ENCODE results near the gene OLFML3. TPM values are rescaled to one million over a fixed set of nuclear protein-coding genes. Genes with fewer than 3 reads are reported as not detected.
A peak's percentile ranks its signal among the peaks of the same experiment; 100 is the strongest.
"Not testable (repeated sequence)": the region's sequence is repeated elsewhere in the genome, so short reads cannot be mapped to it uniquely, and the experiment has no call there.

The OLFML3 gene
- total RNA-seq, 5 donors from 2014 or later (not counting 1 experiment from before 2014, with no cell fraction given), result 0.23 to 1.2 (median 0.63) TPM

GRCh38 chr1:114003431-114003830, 24.2 kb downstream of the OLFML3 start:
- H3K27ac ChIP-seq (ENCODE audit: low read length), result no peak overlapping the region
- Mint-ChIP-seq H3K9me3 (no peaks in the 10 kb centered on the region), H3K27ac (no peak overlapping the region)

GRCh38 chr1:114006825-114007224, 27.6 kb downstream of the OLFML3 start:
- not testable (repeated sequence) for H3K9me3 ChIP-seq; H3K9me3 Mint-ChIP-seq; H3K4me1 ChIP-seq (ENCODE audit: control insufficient read depth in 1 of 2, extremely low read depth in 1 of 2, insufficient read depth in 2 of 2, low read length in 2 of 2); H3K27ac Mint-ChIP-seq; H3K36me3 ChIP-seq (ENCODE audit: control insufficient read depth in 2 of 2, extremely low read depth in 1 of 2, insufficient read depth in 1 of 2, low read length in 1 of 2); H3K4me3 ChIP-seq (ENCODE audit: control insufficient read depth in 1 of 2, extremely low read depth in 1 of 2, low read length in 1 of 2); DNase-seq; H3K4me1 Mint-ChIP-seq; H3K27me3 Mint-ChIP-seq; H3K36me3 Mint-ChIP-seq; H3K27ac ChIP-seq (ENCODE audit: low read length); H3K4me3 Mint-ChIP-seq; ATAC-seq (replicated peaks in 1 of 4)
- H3K27me3 ChIP-seq (replicated peaks in 1 of 2; ENCODE audit: control insufficient read depth in 2 of 2, extremely low read depth in 1 of 2, insufficient read depth in 2 of 2, low read length in 1 of 2), result peaks cover 0 to 14% of the 10 kb centered on the region in 2 experiments
- no CpG with 5 or more reads among the region's 4 CpGs for WGBS (ENCODE audit: insufficient coverage)
- ChIA-PET POLR2A (interaction anchor here in 1 of 2 donors (0.5 to 0.7 kb wide), 2 partner anchors 453 to 516 kb away, joined by 6 to 10 read pairs; no protein-coding TSS in a partner anchor), CTCF (interaction anchor here in 1 of 2 donors (0.7 kb wide), 1 partner anchor 417 kb away, joined by 10 read pairs; no protein-coding TSS in a partner anchor)

More at GRCh38 chr1:114003431-114003830, 24.2 kb downstream of the OLFML3 start:
- Histone ChIP-seq H3K27me3 (replicated peaks in 1 of 2; ENCODE audit: control insufficient read depth in 2 of 2, extremely low read depth in 1 of 2, insufficient read depth in 2 of 2, low read length in 1 of 2) (peaks cover 0 to 19% of the 10 kb centered on the region in 2 experiments), H3K4me1 (ENCODE audit: control insufficient read depth in 1 of 2, extremely low read depth in 1 of 2, insufficient read depth in 2 of 2, low read length in 2 of 2) (no peaks in the 10 kb centered on the region), H3K4me3 (ENCODE audit: control insufficient read depth in 1 of 2, extremely low read depth in 1 of 2, low read length in 1 of 2) (no peak overlapping the region), H3K9me3 (no peaks in the 10 kb centered on the region), H3K36me3 (ENCODE audit: control insufficient read depth in 2 of 2, extremely low read depth in 1 of 2, insufficient read depth in 1 of 2, low read length in 1 of 2) (no peaks in the 10 kb centered on the region)
- Mint-ChIP-seq H3K36me3 (no peaks in the 10 kb centered on the region), H3K4me1 (peaks cover 0 to 2% (median 2%) of the 10 kb centered on the region in 3 donors), H3K27me3 (peaks cover 5 to 8% of the 10 kb centered on the region in 2 donors), H3K4me3 (no peak overlapping the region)
- CTCF ChIA-PET, result no interaction called here
- DNase-seq, result no peak
- POLR2A ChIA-PET, result no interaction called here
- WGBS (ENCODE audit: insufficient coverage), result 58% methylated on average over 4 of the region's 5 CpGs
- ATAC-seq (replicated peaks in 1 of 4), result no peak

GRCh38 chr1:114008480-114008941, 29.2 kb downstream of the OLFML3 start:
- Histone ChIP-seq H3K9me3 (no peaks in the 10 kb centered on the region), H3K4me1 (ENCODE audit: control insufficient read depth in 1 of 2, extremely low read depth in 1 of 2, insufficient read depth in 2 of 2, low read length in 2 of 2) (no peaks in the 10 kb centered on the region), H3K4me3 (ENCODE audit: control insufficient read depth in 1 of 2, extremely low read depth in 1 of 2, low read length in 1 of 2) (no peak overlapping the region), H3K36me3 (ENCODE audit: control insufficient read depth in 2 of 2, extremely low read depth in 1 of 2, insufficient read depth in 1 of 2, low read length in 1 of 2) (no peaks in the 10 kb centered on the region), H3K27me3 (replicated peaks in 1 of 2; ENCODE audit: control insufficient read depth in 2 of 2, extremely low read depth in 1 of 2, insufficient read depth in 2 of 2, low read length in 1 of 2) (peaks cover 0 to 5% of the 10 kb centered on the region in 2 experiments), H3K27ac (ENCODE audit: low read length) (no peak overlapping the region)
- Mint-ChIP-seq H3K27ac (no peak overlapping the region), H3K4me1 (no peaks in the 10 kb centered on the region), H3K4me3 (no peak overlapping the region), H3K36me3 (no peaks in the 10 kb centered on the region), H3K27me3 (peaks cover 7 to 8% of the 10 kb centered on the region in 2 donors), H3K9me3 (no peaks in the 10 kb centered on the region)
- ChIA-PET CTCF (no interaction called here), POLR2A (no interaction called here)
- ATAC-seq (replicated peaks in 1 of 4), result no peak
- no CpG with 5 or more reads among the region's 2 CpGs for WGBS (ENCODE audit: insufficient coverage)
- no peak for DNase-seq

GRCh38 chr1:114008993-114009392, 29.7 kb downstream of the OLFML3 start:
- POLR2A ChIA-PET, result no interaction called here
- no peak overlapping the region for H3K27ac ChIP-seq (ENCODE audit: low read length)
- H3K9me3 ChIP-seq, result no peaks in the 10 kb centered on the region
- H3K4me3 Mint-ChIP-seq, result no peak overlapping the region
- H3K9me3 Mint-ChIP-seq, result no peaks in the 10 kb centered on the region
- H3K36me3 ChIP-seq (ENCODE audit: control insufficient read depth in 2 of 2, extremely low read depth in 1 of 2, insufficient read depth in 1 of 2, low read length in 1 of 2), result no peaks in the 10 kb centered on the region
- CTCF ChIA-PET, result no interaction called here
- ATAC-seq (replicated peaks in 1 of 4) (no peak), DNase-seq (no peak)
- no peak overlapping the region for H3K27ac Mint-ChIP-seq
- no peaks in the 10 kb centered on the region for H3K4me1 ChIP-seq (ENCODE audit: control insufficient read depth in 1 of 2, extremely low read depth in 1 of 2, insufficient read depth in 2 of 2, low read length in 2 of 2)
- no peaks in the 10 kb centered on the region for H3K36me3 Mint-ChIP-seq
- H3K4me1 Mint-ChIP-seq, result no peaks in the 10 kb centered on the region
- H3K27me3 ChIP-seq (replicated peaks in 1 of 2; ENCODE audit: control insufficient read depth in 2 of 2, extremely low read depth in 1 of 2, insufficient read depth in 2 of 2, low read length in 1 of 2), result peaks cover 0 to 5% of the 10 kb centered on the region in 2 experiments
- peaks cover 5 to 7% of the 10 kb centered on the region in 2 donors for H3K27me3 Mint-ChIP-seq
- H3K4me3 ChIP-seq (ENCODE audit: control insufficient read depth in 1 of 2, extremely low read depth in 1 of 2, low read length in 1 of 2), result no peak overlapping the region

GRCh38 chr1:114009393-114009792, 30.1 kb downstream of the OLFML3 start:
- no peaks in the 10 kb centered on the region for H3K36me3 Mint-ChIP-seq
- peaks cover 5 to 7% of the 10 kb centered on the region in 2 donors for H3K27me3 Mint-ChIP-seq
- ATAC-seq (replicated peaks in 1 of 4) (no peak), DNase-seq (no peak)
- ChIA-PET POLR2A (no interaction called here), CTCF (no interaction called here)
- Histone ChIP-seq H3K4me1 (ENCODE audit: control insufficient read depth in 1 of 2, extremely low read depth in 1 of 2, insufficient read depth in 2 of 2, low read length in 2 of 2) (no peaks in the 10 kb centered on the region), H3K27me3 (replicated peaks in 1 of 2; ENCODE audit: control insufficient read depth in 2 of 2, extremely low read depth in 1 of 2, insufficient read depth in 2 of 2, low read length in 1 of 2) (peaks cover 0 to 8% of the 10 kb centered on the region in 2 experiments), H3K4me3 (ENCODE audit: control insufficient read depth in 1 of 2, extremely low read depth in 1 of 2, low read length in 1 of 2) (no peak overlapping the region), H3K36me3 (ENCODE audit: control insufficient read depth in 2 of 2, extremely low read depth in 1 of 2, insufficient read depth in 1 of 2, low read length in 1 of 2) (no peaks in the 10 kb centered on the region), H3K9me3 (no peaks in the 10 kb centered on the region), H3K27ac (ENCODE audit: low read length) (no peak overlapping the region)
- H3K27ac Mint-ChIP-seq, result no peak overlapping the region
- no peaks in the 10 kb centered on the region for H3K4me1 Mint-ChIP-seq
- H3K9me3 Mint-ChIP-seq, result no peaks in the 10 kb centered on the region
- no peak overlapping the region for H3K4me3 Mint-ChIP-seq
- no CpG with 5 or more reads among the region's 1 CpG for WGBS (ENCODE audit: insufficient coverage)

GRCh38 chr1:114010433-114011184, 31.3 kb downstream of the OLFML3 start:
- WGBS (ENCODE audit: insufficient coverage), result no CpG with 5 or more reads among the region's 9 CpGs
- DNase-seq (peak in 1 of 35 experiments; percentile 5), ATAC-seq (replicated peaks in 1 of 4) (no peak)
- H3K36me3 ChIP-seq (ENCODE audit: control insufficient read depth in 2 of 2, extremely low read depth in 1 of 2, insufficient read depth in 1 of 2, low read length in 1 of 2), result no peaks in the 10 kb centered on the region
- no peak overlapping the region for H3K27ac ChIP-seq (ENCODE audit: low read length)
- H3K4me1 Mint-ChIP-seq, result no peaks in the 10 kb centered on the region
- no peak overlapping the region for H3K27ac Mint-ChIP-seq
- no peaks in the 10 kb centered on the region for H3K36me3 Mint-ChIP-seq
- H3K4me1 ChIP-seq (ENCODE audit: control insufficient read depth in 1 of 2, extremely low read depth in 1 of 2, insufficient read depth in 2 of 2, low read length in 2 of 2), result no peaks in the 10 kb centered on the region
- H3K9me3 ChIP-seq, result no peaks in the 10 kb centered on the region
- no peak overlapping the region for H3K4me3 Mint-ChIP-seq
- ChIA-PET POLR2A (no interaction called here), CTCF (interaction anchor here in 1 of 2 donors (0.6 kb wide), 1 partner anchor 82 kb away, joined by 3 read pairs; no protein-coding TSS in a partner anchor)
- H3K27me3 Mint-ChIP-seq, result peaks cover 8 to 13% of the 10 kb centered on the region in 2 donors
- H3K9me3 Mint-ChIP-seq, result no peaks in the 10 kb centered on the region
- H3K4me3 ChIP-seq (ENCODE audit: control insufficient read depth in 1 of 2, extremely low read depth in 1 of 2, low read length in 1 of 2), result no peak overlapping the region
- H3K27me3 ChIP-seq (replicated peaks in 1 of 2; ENCODE audit: control insufficient read depth in 2 of 2, extremely low read depth in 1 of 2, insufficient read depth in 2 of 2, low read length in 1 of 2), result peaks cover 0 to 4% of the 10 kb centered on the region in 2 experiments
